ENCODE data around the gene FARP2. TPM values are rescaled to one million over a fixed set of nuclear protein-coding genes. Genes with fewer than 3 reads are reported as not detected.

FARP2 gene
- 49.3 TPM for total RNA-seq (2021; ENCODE audit: unreplicated experiment)
- polyA plus RNA-seq (2012), result 14.1 and 14.3 TPM in 2 replicates
- percentile 69 among the genes with signal in this experiment for Bru-seq, nascent RNA
- BruChase-seq, experiment 1, labeled RNA remaining after a 6-hour chase, result percentile 68 among the genes with signal in this experiment
- percentile 67 among the genes with signal in this experiment for BruChase-seq, experiment 2, labeled RNA remaining after a 2-hour chase
- long read RNA-seq, full-length matches to known transcripts, result 5 of 35 reads
- long read RNA-seq, partial matches to known transcripts, result 11 of 35 reads
- long read RNA-seq, other reads (novel, unspliced or antisense), result 19 of 35 reads

- Histone ChIP-seq H3K27ac (ENCODE audit: low read depth, low read length) (peak within 1 kb of the TSS; percentile 65), H4K20me1 (ENCODE audit: insufficient read depth) (peaks cover 3% of the 10 kb centered on the region; the same call in 1 of the 2 replicates), H3K27me3 (ENCODE audit: insufficient read depth, low read length) (no peaks in the 10 kb centered on the region), H3K4me3 (replicated peaks in 1 of 2; ENCODE audit: low read depth in 1 of 2, low read length in 2 of 2) (peak within 1 kb of the TSS; percentile 87 to 89), H3K79me2 (ENCODE audit: insufficient read depth, low read length) (peaks cover 49% of the 10 kb centered on the region), H3K9me3 (ENCODE audit: control insufficient read depth in 1 of 2, insufficient read depth in 1 of 2, low read depth in 1 of 2, low read length in 2 of 2) (no peaks in the 10 kb centered on the region), H3K4me1 (ENCODE audit: control insufficient read depth in 1 of 2, insufficient read depth in 2 of 2, low read length in 2 of 2) (peaks cover 17 to 22% of the 10 kb centered on the region in 2 experiments), H3K9ac (ENCODE audit: low read length) (peak within 1 kb of the TSS; percentile 85), H2AFZ (ENCODE audit: low read depth, low read length, poor library complexity, severe bottlenecking) (no peak within 1 kb of the TSS), H3K4me2 (ENCODE audit: low read length) (peak within 1 kb of the TSS; percentile 94), H3K9me2 (ENCODE audit: insufficient read depth) (no peaks in the 10 kb centered on the region), H3K36me3 (ENCODE audit: control insufficient read depth in 1 of 2, insufficient read depth in 2 of 2, low read length in 2 of 2) (peaks cover 6 to 23% of the 10 kb centered on the region in 2 experiments; a peak in 3 of 4 replicates)
- ChIA-PET RAD21 (ENCODE audit: low non-redundant PET in 1 of 2, low total read pairs in 2 of 2, uncharacterized antibody in 2 of 2, unreplicated experiment in 2 of 2) (no interaction called here), POLR2A (interaction anchor here (0.6 kb wide), 1 partner anchor 242 kb away, joined by 3 read pairs; no protein-coding TSS in a partner anchor), CTCF (interaction anchor here (1.0 kb wide), 1 partner anchor 35 kb away, joined by 3 read pairs; no protein-coding TSS in a partner anchor)
- ATAC-seq (peak; percentile 87), DNase-seq (ENCODE audit: low read depth, low spot score) (peak; percentile 94)
- BruUV-seq (replicated peaks), result no TSS peak
- intact Hi-C loops (cut with micrococcal nuclease), result loop anchor here (2.0 to 5.0 kb wide), 6 partner anchors 41 to 526 kb away; partner anchors contain the start of genes ATG4B, BOK, HDLBP and ING5
- TF ChIP-seq ZBTB33 (IDR thresholded peaks at IDR 0.05; ENCODE audit: extremely low read depth, insufficient replicate concordance, low read length), result no peak
- TF ChIP-seq EZH2 (IDR thresholded peaks at IDR 0.05), result no peak
- peak; percentile 69 for TF ChIP-seq SP1 (IDR thresholded peaks at IDR 0.05; ENCODE audit: low read depth)
- TF ChIP-seq TCF7L2 (IDR thresholded peaks at IDR 0.05; ENCODE audit: borderline replicate concordance, extremely low read depth, insufficient read depth, insufficient read length), result no peak
- TF ChIP-seq REST (IDR thresholded peaks at IDR 0.05; ENCODE audit: low read depth), result no peak
- no peak for TF ChIP-seq ELF1 (IDR thresholded peaks at IDR 0.05; ENCODE audit: borderline replicate concordance, low read depth)
- TF ChIP-seq MAX (IDR thresholded peaks at IDR 0.05), result 0 out of 2 replicates have a peak, but pooled peaks have one; percentile 19
- no peak for TF ChIP-seq FOSL1 (IDR thresholded peaks at IDR 0.05; ENCODE audit: low read depth)
- peak; percentile 89 for TF ChIP-seq POLR2AphosphoS5 (IDR thresholded peaks at IDR 0.05; ENCODE audit: low read depth, low read length)
- no peak for TF ChIP-seq RAD21 (IDR thresholded peaks at IDR 0.05; ENCODE audit: low read depth)
- TF ChIP-seq CBX3 (IDR thresholded peaks at IDR 0.05; ENCODE audit: low read depth), result no peak
- no peak for TF ChIP-seq SRF (IDR thresholded peaks at IDR 0.05; ENCODE audit: low read depth)
- no peak for TF ChIP-seq POLR2A (IDR thresholded peaks at IDR 0.05; ENCODE audit: borderline replicate concordance, extremely low read depth, insufficient read depth, insufficient read length)
- TF ChIP-seq JUND (IDR thresholded peaks at IDR 0.05), result no peak
- TF ChIP-seq EGR1 (IDR thresholded peaks at IDR 0.05; ENCODE audit: low read depth), result peak; percentile 67
- no peak for TF ChIP-seq CEBPB (IDR thresholded peaks at IDR 0.05; ENCODE audit: low read depth)
- no peak for TF ChIP-seq YY1 (IDR thresholded peaks at IDR 0.05; ENCODE audit: extremely low read depth, insufficient replicate concordance, low read depth, low read length)
- peak; percentile 90 for TF ChIP-seq ZFX (IDR thresholded peaks at IDR 0.05)
These were observed at the start of gene FARP2 for GRCh38 chr2:241355983-241356870. Gene FARP2 (plus strand): TSS chr2:241356285. CDS start chr2:241373108, 16,823 bp downstream.

Measured in HCT116 (cell line).